GM18499 (cell line): ENCODE results near the gene GAREM1.

Source experiments
- ATAC-seq: cut with Tn5 transposase; IDR thresholded peaks from one replicate; pipeline ENCODE4 v1.9.1; 2021; ENCODE audit warnings: moderate number of reproducible peaks; ENCODE audit not compliant: insufficient read depth, unreplicated experiment

The GAREM1 gene

GRCh38 chr18:32427084-32427900 lies 43.4 kb downstream of the GAREM1 start:
- ATAC-seq = no peak

GRCh38 chr18:32425466-32425865 lies 45.2 kb downstream of the GAREM1 start:
- ATAC-seq = no peak

GRCh38 chr18:32424696-32425095 lies 46.0 kb downstream of the GAREM1 start:
- no peak for ATAC-seq

- ATAC-seq = no peak
Observed at GRCh38 chr18:32422978-32423740, 47.5 kb downstream of the GAREM1 start.

GRCh38 chr18:32422201-32422600 lies 48.5 kb downstream of the GAREM1 start:
- ATAC-seq = no peak

GRCh38 chr18:32420084-32420750 lies 50.5 kb downstream of the GAREM1 start:
- ATAC-seq = no peak

GRCh38 chr18:32418148-32418547 lies 52.5 kb downstream of the GAREM1 start:
- no peak for ATAC-seq

GRCh38 chr18:32405588-32405987 lies 65.1 kb downstream of the GAREM1 start:
- no peak for ATAC-seq

- ATAC-seq = no peak
Observed at GRCh38 chr18:32401621-32402020, 69.1 kb downstream of the GAREM1 start.

GRCh38 chr18:32393407-32393806 lies 77.3 kb downstream of the GAREM1 start:
- no peak for ATAC-seq

GRCh38 chr18:32391126-32391525 lies 79.6 kb downstream of the GAREM1 start:
- ATAC-seq = no peak

- ATAC-seq = no peak
Observed at GRCh38 chr18:32389858-32390257, 80.8 kb downstream of the GAREM1 start.

GRCh38 chr18:32389191-32389590 lies 81.5 kb downstream of the GAREM1 start:
- ATAC-seq = no peak

GRCh38 chr18:32386471-32386870 lies 84.2 kb downstream of the GAREM1 start:
- no peak for ATAC-seq

- ATAC-seq = no peak
Observed at GRCh38 chr18:32383050-32383819, 87.4 kb downstream of the GAREM1 start.

- no peak for ATAC-seq
Observed at GRCh38 chr18:32381761-32382160, 88.9 kb downstream of the GAREM1 start.

- ATAC-seq = no peak
Observed at GRCh38 chr18:32380559-32380958, 90.1 kb downstream of the GAREM1 start.

- no peak for ATAC-seq
Observed at GRCh38 chr18:32379891-32380290, 90.8 kb downstream of the GAREM1 start.

- no peak for ATAC-seq
Observed at GRCh38 chr18:32378705-32379104, 92.0 kb downstream of the GAREM1 start.

GRCh38 chr18:32373995-32374394 lies 96.7 kb downstream of the GAREM1 start:
- ATAC-seq = no peak
